Renal cortical epithelial cell (primary cell): ENCODE data around the gene FOXP2. TPM values are rescaled to one million over a fixed set of nuclear protein-coding genes. Genes with fewer than 3 reads are reported as not detected.
"Not testable (repeated sequence)": the region's sequence is repeated elsewhere in the genome, so short reads cannot be mapped to it uniquely, and the experiment has no call there.

Source experiments
- DNase-seq: peaks from one replicate; pipeline ENCODE4 v3.0.0-alpha.2; 2011; ENCODE audit warnings: low read depth
- total RNA-seq: library from RNA; depleted of rRNA; stranded (reverse); fragments of >200 nt; gene quantifications from 2 replicates; pipeline ENCODE4 v1.2.3, GENCODE V29; 2014

The FOXP2 gene
- total RNA-seq, 1 donor from 2014 or later: 0.15 TPM

DNA sequence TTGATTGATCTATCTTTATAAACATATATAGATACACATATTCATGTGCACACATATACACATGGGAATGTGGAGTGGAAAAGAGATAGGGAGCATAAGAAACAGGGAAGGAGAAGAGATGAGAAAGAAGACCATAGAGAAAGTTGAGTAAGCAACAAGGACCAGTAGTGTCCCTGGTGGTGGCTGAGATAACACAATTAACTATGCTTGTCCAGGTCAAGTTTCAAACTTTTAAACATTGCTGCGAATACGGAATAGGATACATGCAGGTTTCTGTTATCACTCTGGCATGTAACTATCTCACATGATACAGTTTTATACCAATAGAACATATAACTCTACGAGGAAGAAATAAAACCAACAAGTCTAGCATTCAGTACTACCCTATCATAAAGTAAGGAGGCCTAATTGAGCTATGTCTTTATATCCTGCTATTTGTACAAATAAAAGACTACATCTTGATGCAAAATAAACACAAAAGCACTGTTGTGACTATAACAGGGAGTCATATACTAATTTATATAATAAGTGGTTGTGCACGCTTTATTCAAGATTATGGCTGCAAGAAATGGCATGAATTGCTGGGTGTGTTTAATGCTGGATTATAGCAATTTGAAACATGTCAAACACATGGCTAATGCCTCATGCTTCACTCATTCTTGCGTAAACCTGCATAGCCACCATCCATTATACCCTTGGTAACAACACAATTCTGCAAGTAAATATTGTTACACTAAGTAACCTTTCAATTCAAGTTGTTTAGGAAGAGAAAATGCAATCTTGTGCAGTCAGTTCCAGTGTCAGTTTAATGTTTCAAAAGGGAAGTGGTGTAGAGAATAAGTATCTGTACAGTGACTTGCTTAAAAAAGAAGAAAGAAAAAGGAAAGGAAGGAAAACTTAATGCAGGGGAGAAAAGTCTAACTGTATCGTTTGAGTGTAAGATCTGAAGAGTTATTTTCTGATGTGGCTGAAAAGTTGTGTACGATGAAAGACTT, 8.2 kb downstream of the FOXP2 start:
- peak; percentile 15 for DNase-seq

DNA sequence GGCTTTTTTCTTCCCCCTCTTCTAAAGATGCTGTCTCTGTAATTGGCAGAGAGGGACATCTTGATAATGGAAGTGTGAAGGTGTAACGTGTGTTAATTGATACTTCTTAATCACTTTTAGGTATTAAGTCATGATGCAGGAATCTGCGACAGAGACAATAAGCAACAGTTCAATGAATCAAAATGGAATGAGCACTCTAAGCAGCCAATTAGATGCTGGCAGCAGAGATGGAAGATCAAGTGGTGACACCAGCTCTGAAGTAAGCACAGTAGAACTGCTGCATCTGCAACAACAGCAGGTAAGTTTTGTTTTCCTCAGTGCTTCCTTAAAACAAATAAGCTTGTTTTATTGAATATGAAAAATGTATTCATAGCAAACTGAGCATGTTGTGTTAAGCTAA, 11.8 kb downstream of the FOXP2 start:
- no peak for DNase-seq

DNA sequence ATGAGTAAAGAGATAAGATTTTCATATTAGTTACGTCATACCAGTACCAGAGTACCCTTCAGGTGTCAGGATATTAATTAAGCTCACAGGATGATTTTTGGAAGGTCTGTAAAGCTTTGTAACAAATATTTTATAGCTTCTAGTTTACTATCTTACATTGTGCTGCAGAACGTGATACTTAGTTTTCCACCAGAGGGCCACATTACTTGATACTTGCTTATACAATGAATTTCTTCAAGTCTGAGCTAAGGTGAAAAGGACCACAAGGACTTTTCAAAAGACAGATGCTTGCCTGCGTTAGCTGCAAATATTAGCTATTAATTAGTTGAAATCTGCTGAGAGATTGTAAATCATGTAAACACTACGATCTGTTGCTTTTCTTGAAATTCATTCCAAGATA, 12.2 kb downstream of the FOXP2 start:
- peak; percentile 47 for DNase-seq

DNA sequence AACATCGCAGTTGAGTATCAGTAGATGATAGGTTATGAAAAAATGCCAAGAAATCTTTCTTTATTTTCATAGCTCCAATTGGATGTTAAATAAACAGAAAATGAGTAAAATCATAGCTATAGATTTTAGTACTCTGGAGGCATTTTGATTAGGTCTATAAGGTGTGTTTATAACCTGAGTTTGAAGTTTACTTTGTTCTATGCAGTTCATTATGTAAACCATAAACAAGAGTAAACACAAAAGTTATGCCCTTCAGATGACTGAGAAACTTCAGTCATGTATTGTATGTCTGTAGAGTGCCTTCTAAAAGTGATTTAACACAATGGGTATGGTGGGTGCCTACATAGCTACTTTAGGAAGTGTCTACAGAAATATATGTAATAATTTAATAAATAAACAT, 13.6 kb downstream of the FOXP2 start:
- no peak for DNase-seq

DNA sequence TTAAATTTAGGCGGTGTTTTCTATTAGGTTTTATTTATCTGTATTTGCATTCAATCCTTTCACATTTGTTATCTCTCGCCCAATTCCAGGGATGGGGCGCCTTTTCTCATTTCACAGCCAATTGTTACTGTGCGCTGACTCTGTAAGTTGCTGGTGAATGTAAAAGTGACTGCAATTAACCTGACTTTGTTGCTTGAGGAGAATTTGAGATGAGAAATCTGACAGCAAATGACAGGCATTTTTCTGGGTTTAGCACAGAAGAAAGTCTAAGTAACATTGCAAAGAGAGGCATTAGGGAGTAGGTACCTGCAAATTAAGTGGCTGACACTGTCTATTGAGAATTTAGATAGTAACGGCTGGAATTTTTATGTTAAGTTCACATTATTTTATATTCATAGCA, 16.6 kb downstream of the FOXP2 start:
- DNase-seq: no peak

DNA sequence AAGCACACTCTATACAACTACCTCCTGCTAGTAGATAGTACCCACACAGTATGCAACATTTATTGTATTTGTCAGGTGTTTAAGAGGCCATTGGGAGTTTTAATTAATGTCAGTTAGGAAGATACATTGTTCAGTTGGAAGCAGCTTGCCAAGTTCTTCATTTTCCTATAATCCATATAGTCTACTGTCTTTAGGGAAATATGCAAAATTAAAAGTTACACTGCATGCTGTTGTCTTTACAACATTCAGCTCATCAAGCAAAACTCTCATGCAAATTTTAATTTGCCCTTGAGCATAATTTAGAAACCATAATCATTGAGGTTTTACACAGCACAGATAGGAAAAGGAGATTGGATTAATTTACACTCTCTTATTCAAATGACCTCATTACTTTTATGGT, 17.4 kb downstream of the FOXP2 start:
- DNase-seq: no peak

DNA sequence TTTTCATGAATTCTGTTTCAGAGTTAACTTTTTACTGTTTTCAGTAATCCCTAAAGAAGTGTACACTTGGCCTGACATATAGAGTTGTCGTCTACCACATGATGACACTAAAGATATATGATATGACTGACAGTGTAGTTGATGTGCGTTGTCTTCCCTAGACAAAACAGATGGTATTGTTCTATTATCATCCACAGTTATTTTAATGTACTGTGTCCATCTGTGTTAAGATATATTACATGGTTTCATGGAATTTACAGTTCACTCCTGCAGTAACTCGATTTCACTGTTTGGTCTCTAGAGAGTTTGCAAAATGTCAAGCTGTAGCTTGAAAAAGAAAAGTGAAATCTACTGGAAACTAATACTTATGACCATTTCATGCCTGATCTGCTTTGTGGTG, 18.1 kb downstream of the FOXP2 start:
- DNase-seq: no peak

DNA sequence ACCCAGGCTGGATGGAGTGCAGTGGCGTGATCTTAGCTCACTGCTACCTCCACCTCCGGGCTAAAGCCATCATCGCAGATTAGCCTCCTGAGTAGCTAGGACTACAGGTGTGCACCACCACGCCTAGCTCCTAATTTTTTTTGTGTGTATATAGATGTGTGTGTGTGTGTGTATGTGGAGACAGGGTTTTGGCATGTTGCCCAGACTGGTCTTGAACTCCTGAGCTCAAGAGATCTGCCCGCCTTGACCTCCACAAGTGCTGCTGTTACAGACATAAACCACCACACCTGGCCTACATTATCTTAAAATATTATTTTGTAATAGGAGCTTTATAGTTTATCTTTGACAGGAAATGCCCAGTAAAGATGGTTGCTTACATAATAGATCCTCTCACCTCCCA, 25.0 kb downstream of the FOXP2 start:
- no peak for DNase-seq

DNA sequence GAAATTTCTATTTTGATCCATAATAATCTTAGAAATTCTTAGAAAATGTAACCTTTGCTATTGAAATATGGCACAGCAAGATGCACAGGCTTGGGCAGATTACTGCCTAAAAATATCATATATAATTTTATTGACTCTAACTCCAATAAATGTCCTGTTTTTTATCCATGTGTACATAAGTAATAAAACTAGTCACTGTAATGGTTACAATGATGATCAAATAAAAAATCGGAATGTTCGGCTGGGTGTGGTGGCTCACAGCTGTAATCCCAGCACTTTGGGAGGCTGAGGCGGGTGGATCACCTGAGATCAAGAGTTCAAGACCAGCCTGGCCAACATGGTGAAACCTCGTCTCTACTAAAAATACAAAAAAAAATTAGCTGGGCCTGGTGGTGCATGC, 26.3 kb downstream of the FOXP2 start:
- DNase-seq: not testable (repeated sequence)

DNA sequence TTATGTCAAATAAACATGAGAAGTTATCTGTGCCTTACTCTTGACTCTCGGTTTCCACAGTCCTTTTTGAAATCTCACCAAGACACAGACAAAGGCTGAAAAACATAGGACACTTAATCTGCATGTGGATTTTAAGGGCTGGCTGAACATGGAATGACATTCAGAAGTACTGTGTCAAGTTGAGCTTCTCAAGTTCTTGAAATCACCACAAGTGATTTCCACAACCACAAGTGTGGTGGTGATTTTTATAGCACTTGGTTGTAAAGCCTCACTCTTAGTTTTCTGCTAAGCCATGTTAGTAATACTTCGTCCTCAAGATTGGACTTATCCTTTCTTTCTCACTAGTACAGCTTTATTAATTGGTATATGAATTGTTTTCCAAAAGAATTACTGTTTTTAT, 29.6 kb downstream of the FOXP2 start:
- no peak for DNase-seq

DNA sequence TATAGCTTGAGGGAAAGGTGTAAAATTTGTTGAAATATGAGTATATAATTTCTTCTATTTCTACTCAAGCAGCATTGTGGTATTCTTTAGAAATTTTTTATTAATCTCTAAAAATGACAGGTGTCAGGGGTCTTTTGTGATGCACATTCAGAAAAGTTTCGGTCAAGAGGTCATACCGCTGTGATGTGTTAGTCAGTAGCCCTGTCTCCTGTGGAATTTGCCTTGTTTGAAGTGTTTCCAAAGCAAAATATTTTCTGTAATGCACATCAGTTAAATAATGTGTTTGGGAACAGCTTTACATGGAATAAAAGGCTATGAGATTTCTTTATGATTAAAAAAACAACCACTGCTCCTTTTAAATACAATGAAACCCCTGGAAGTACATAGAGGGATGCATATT, 35.8 kb downstream of the FOXP2 start:
- DNase-seq: no peak

DNA sequence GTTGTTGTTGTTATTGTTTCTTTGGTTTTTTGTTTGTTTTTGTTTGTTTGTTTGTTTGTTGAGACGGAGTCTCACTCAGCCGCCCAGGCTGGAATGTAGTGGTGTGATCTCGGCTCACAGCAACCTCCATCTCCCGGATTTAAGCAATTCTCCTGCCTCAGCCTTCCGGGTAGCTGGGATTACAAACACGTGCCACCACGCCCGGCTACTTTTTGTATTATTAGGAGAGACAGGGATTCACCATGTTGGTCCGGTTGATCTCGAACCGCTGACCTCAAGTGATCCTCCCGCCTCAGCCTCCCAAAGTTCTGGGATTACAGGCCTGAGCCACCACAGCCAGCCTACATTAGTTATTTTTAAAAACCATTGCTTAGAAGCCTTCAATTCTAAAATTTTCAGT, 45.0 kb downstream of the FOXP2 start:
- no peak for DNase-seq

DNA sequence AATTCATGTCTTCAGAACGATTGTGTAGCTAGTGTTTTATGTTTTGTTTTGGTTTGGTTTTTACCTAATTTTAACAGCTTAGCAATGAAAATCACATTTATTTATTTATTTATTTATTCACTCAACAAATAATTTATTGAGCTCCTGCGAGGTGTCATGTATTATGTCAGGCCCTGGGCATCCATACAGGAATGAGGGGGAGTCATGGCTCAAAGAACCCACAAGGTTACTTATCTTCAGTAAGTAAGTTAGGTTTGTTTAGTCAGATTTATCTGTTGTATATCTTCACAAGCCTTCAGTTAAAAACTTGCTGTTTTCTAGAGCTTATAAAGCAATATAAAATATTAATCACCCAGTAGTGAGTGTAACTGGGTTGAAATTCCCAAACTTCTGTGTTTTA, 45.4 kb downstream of the FOXP2 start:
- no peak for DNase-seq

DNA sequence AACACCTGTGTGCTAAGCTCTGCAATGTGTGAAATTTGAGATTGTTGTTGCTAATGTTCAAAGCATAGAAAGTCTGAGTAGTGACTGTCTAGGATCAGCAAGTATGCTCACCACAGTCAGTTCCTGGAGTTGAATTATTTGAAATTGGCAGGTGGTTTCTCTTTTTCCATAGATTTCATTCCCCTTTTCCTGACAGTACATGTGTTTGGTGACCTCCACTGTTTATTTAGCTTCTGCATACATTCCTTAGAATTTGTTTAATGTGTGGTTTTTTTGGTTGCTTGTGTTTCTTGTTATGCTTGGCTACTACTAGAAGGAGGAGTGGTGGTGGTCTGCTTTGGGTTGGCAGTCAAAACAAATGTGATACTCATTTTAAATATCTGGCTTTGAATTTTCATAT, 52.3 kb downstream of the FOXP2 start:
- DNase-seq: no peak

DNA sequence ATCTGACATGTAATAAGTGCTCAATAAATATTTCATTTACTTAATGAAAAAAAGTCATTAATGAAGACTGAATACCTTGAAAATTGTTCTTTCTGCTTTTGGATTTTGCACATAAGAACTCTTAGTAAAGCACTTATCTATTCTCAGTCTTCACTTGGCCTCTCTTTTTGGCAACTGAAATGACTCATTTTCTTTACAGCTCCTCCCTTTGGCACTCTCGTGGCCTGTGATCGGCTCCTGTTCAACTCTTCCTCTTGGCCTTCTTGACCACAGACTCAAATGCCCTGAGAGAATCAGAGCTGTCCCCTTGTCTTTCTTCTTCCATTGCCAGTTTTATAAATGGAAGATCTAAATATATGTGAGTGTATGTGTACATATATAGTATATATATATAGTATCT, 54.2 kb downstream of the FOXP2 start:
- DNase-seq: no peak

DNA sequence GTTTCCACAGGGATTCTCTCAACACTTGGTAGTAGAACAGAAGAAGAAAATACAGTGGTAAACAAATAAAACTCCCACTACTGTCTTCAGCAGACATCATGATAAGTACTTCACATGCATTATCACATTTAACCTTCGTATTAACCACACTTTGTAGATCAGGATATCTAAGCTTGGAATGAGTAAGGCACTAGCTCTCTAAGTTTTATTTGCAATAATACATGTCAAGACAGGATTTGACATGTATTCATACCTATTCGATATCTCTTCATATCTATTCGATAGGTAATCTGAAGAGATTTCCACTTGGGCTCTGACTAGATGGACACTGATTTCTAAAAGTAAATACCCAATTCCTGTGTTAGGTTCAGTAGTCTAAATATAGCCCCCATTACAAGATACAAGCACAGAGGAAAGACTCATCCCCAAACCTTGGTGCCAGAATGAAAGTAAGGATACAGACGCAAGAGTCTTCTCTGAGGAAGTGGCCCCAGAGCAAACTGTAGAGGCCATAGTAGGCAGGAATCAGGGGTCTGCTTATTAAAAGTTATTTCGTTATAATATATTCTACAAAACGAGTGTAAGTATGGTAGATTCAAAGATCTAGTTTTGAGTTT, 58.4 kb downstream of the FOXP2 start:
- DNase-seq: no peak

DNA sequence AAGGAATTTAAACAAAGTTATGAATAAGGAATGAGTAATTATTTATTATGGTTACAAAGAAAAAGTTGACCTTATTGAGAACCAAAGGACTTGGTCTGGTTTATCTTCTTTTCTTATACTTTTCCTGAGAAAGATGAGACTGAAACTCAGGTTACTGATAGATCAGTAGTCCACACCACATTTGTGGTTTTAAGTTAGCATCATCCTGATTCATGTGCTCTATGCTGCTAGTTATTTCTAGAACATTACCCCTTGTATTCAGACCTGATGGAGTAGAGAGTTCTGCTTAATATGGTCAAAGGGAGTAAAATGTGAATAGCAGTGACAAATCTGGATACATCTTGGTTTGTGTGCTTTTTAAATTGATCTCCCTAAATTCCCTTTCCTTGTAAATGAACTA, 63.8 kb downstream of the FOXP2 start:
- DNase-seq: no peak

DNA sequence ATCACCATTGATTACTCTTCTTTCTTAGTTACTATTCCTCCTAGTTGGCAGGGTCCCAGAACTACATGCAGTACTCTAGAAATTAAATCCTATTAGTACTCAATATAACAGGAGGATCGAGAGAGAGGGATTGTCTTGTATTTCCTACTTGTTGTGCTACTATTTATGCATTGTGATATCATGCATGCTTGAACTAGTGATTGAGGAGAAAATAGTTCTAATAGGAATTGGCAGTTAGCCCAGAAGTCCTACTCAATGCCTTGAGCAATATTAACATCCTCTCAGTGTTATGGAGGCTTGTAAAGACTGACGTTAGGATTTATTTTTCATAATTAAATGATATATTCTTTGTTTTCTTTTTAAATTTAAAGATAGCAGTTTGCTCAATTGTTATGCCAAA, 67.4 kb downstream of the FOXP2 start:
- DNase-seq: peak; percentile 34

DNA sequence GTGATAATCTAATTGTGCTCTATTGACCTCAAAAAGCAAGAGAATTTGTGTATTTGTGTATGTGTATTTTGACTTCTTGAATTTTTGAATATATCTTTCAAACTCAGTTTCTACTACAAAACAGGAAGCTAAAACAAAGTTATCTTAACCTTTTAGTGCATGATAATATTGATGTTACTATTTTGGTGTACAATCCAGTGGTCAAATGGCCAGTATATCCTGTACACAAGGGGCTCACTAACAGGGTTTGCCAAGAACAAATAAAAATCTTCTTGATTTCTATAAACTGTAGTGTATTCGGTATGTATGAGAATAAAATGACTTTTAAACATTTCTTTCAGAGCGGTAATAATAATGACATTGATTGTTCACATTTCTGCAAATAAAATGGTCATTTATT, 69.6 kb downstream of the FOXP2 start:
- DNase-seq: no peak

DNA sequence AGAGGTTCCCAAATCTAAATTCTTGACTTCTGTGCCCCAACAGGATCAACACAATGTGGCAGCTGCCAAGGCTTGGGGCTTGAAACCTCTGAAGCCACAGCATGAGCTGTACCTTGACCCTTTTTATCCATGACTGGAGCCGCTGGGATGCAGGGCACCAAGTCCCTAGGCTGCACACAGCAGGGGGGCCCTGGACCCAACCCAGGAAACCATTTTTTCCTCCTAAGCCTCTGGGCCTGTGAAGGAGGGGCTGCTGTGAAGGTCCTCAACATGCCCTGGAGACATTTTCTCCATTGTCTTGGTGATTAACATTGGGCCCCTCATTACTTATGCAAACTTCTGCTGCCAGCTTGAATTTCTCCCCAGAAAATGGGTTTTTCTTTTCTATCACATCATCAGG, 72.6 kb downstream of the FOXP2 start:
- no peak for DNase-seq

DNA sequence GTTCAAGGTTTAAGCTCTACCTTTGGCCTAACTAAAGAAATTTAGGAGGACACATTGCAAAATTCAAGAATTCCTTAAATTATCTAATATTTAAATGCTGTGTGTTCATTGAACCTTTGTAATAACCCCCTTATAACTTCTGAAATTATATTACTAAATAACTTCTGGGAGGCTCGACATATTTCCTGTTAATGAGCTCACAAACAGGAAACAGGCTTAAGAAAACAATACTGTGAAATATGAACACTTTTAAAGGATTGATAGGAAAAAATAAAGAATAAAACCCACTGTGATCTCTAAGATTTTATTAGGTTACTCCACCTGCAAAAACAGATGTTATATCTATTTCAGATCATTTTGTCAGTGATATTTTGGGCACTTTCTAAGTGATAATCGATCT, 74.1 kb downstream of the FOXP2 start:
- DNase-seq: no peak

DNA sequence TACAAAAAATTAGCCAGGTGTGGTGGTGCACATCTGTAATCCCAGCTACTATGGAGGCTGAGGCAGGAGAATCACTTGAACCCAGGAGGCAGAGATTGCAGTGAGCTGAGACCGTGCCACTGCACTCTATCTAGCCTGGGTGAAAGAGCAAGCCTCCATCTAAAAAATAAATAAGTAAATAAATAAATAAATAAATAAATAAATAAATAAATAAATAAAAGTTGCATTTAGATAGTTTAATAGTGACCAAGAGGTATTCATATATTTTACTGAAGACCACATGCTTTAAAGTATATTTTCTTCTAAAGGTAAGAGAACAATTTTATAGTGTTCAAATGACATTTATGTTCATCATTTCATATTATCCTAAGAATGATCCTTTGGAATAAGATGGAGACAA, 82.9 kb downstream of the FOXP2 start:
- DNase-seq: not testable (repeated sequence)

DNA sequence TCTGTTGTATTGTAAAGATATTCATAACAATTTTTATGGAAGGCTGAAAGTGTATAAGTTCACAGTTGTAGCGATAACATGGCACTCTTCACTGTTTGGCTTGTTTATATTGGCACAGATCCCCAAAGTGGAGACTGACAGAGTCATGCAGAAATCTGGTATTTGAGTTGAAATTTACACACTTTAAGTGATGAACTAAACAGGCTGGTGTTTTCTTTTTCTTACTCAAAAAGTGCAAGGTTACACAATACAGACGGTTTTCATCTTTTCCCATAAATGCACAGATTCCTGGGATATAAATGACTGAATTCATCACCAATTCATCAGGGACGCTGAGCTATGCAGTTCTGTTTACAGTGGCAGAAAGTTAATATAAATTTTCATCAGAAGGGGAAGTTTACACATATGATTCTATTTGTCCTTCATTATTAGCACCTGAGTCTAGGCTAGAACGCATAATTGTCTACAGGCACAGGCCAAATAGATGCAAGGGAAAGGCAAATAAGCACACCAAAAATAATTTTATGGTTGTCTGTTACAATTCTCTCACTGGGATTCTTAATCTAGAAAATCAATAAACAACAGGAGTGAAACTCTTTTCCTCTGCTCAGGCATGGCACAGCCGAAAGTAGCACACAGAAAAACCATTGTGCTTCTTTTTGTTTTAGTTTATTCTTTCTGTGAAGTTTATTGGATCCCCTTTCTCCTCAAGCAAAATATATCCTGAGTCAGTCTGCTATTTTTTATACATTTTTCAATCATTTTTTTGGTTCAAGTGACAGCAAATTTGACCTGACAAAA, 88.0 kb downstream of the FOXP2 start:
- DNase-seq: peak; percentile 11
